Lower leg skin (tissue), 4 donors: ENCODE data around the gene MS4A3. TPM values are rescaled to one million over a fixed set of nuclear protein-coding genes. Genes with fewer than 3 reads are reported as not detected.

Experiments
- DNase-seq, 2 donors: peaks; one replicate each; pipeline ENCODE4 v3.0.0-alpha.2; 2019; ENCODE audit warnings: low spot score in 2 of 2
- H3K4me3 ChIP-seq: fragments of 200-600 bp; sonication (generic); 2 replicates; pipeline ENCODE4 v1.5.1; 2017; ENCODE audit warnings: mild to moderate bottlenecking, low read depth; ENCODE audit not compliant: poor library complexity, severe bottlenecking
- POLR2A ChIP-seq, 2 donors: fragments of 450-650 bp; IDR thresholded peaks; one replicate each; pipeline ENCODE4 v1.6.1; 2016 to 2017; ENCODE audit warnings: antibody characterized with exemption in 2 of 2, mild to moderate bottlenecking in 1 of 2, moderate library complexity in 1 of 2
- WGBS, 2 donors: methylation state at CpG; one replicate each; pipeline ENCODE4 v1.1.5; 2018; 5-methylcytosine and 5-hydroxymethylcytosine counted together
- intact Hi-C: fragments of 100-400 bp; cut with DNase I; formaldehyde crosslinking; loops from one replicate; pipeline ENCODE4 v1.15.0; 2023; ENCODE audit warnings: low total_unique reads
- total RNA-seq, 4 donors: library from RNA; depleted of rRNA; stranded (reverse); fragments of >200 nt; gene quantifications; one replicate each; pipeline ENCODE4 v1.1.0, GENCODE V29; 2016
- TF ChIP-seq, protein P1 (sequence below), 3 donors: fragments of 450-650 bp; IDR thresholded peaks; one replicate each; pipeline ENCODE4 v1.5.1; 2016; ENCODE audit warnings: antibody characterized with exemption in 3 of 3, mild to moderate bottlenecking in 3 of 3, moderate library complexity in 2 of 3

Gene MS4A3
- total RNA-seq, 4 donors from 2014 or later = not detected

GRCh38 chr11:60077216-60077817 is 20.9 kb downstream of the MS4A3 start:
- intact Hi-C loops = no loop called here
- no peak overlapping the region for H3K4me3 ChIP-seq
- DNase-seq = no peak
- 75 to 78% methylated on average over 15 of the region's 15 CpGs for WGBS, 2 donors
- TF ChIP-seq, protein P1, sequence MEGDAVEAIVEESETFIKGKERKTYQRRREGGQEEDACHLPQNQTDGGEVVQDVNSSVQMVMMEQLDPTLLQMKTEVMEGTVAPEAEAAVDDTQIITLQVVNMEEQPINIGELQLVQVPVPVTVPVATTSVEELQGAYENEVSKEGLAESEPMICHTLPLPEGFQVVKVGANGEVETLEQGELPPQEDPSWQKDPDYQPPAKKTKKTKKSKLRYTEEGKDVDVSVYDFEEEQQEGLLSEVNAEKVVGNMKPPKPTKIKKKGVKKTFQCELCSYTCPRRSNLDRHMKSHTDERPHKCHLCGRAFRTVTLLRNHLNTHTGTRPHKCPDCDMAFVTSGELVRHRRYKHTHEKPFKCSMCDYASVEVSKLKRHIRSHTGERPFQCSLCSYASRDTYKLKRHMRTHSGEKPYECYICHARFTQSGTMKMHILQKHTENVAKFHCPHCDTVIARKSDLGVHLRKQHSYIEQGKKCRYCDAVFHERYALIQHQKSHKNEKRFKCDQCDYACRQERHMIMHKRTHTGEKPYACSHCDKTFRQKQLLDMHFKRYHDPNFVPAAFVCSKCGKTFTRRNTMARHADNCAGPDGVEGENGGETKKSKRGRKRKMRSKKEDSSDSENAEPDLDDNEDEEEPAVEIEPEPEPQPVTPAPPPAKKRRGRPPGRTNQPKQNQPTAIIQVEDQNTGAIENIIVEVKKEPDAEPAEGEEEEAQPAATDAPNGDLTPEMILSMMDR (IDR thresholded peaks at IDR 0.05) = no peak
- TF ChIP-seq POLR2A (IDR thresholded peaks at IDR 0.05) = no peak

DNA sequence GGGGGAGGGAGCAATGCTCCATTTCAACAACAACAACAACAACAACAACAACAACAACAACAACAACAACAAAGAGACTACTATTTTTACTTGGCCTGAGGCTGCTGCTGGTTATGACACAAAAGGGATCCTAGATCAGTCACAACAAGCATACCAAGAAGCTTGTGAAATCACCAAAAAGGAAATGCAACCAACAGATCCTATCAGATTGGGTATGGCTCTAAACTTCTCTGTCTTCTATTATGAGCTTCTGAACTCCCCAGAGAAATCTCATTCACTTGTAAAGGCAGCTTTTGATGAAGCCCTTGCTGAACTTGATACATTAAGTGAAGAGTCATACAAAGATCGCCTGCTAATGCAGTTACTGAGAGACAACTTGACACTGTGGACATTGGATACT is 21.5 kb downstream of the MS4A3 start:
- DNase-seq = no peak
- 81 to 82% methylated on average over 1 of the region's 1 CpG for WGBS, 2 donors
- intact Hi-C loops = no loop called here
- no peak overlapping the region for H3K4me3 ChIP-seq
- TF ChIP-seq, protein P1 (IDR thresholded peaks at IDR 0.05) = no peak
- TF ChIP-seq POLR2A (IDR thresholded peaks at IDR 0.05) = no peak

GRCh38 chr11:60078745-60079144 is 22.3 kb downstream of the MS4A3 start:
- WGBS, 2 donors = 64 to 67% methylated on average over 4 of the region's 4 CpGs
- H3K4me3 ChIP-seq = no peak overlapping the region
- no peak for DNase-seq
- intact Hi-C loops = no loop called here
- TF ChIP-seq, protein P1 (IDR thresholded peaks at IDR 0.05) = no peak

GRCh38 chr11:60080535-60080934 is 24.1 kb downstream of the MS4A3 start:
- WGBS, 2 donors = 51 to 71% methylated on average over 3 of the region's 3 CpGs
- no peak for TF ChIP-seq POLR2A (IDR thresholded peaks at IDR 0.05)
- no peak for DNase-seq
- intact Hi-C loops = no loop called here
- H3K4me3 ChIP-seq = no peak overlapping the region

GRCh38 chr11:60084631-60085273 is 28.3 kb downstream of the MS4A3 start:
- 44 to 48% methylated on average over 3 of the region's 3 CpGs for WGBS, 2 donors
- intact Hi-C loops = no loop called here
- TF ChIP-seq, protein P1 (IDR thresholded peaks at IDR 0.05) = no peak
- no peak for TF ChIP-seq POLR2A (IDR thresholded peaks at IDR 0.05)
- H3K4me3 ChIP-seq = no peak overlapping the region
- DNase-seq = no peak

- TF ChIP-seq POLR2A (IDR thresholded peaks at IDR 0.05) = no peak
- TF ChIP-seq, protein P1 (IDR thresholded peaks at IDR 0.05) = no peak
- DNase-seq = no peak
- H3K4me3 ChIP-seq = no peak overlapping the region
- WGBS, 2 donors = 72 to 77% methylated on average over 2 of the region's 2 CpGs
- intact Hi-C loops = no loop called here
These were observed 29.4 kb downstream of the MS4A3 start for GRCh38 chr11:60085909-60086308.
